Loucy (cell line): ENCODE results near the gene CASR.
A peak's percentile ranks its signal among the peaks of the same experiment; 100 is the strongest.

ENCODE experiments used
- H2AFZ ChIP-seq: fragments of 200-600 bp; sonication (generic); 2 replicates; pipeline ENCODE4 v1.6.0; 2016; ENCODE audit warnings: antibody characterized with exemption, mild to moderate bottlenecking, low read length, moderate library complexity
- H3F3A ChIP-seq: fragments of 200-600 bp; 2 replicates; pipeline ENCODE4 v1.6.0; 2016; ENCODE audit warnings: antibody characterized with exemption, low read depth, mild to moderate bottlenecking
- H3K27me3 ChIP-seq: fragments of 200-600 bp; sonication (generic); 2 replicates; pipeline ENCODE4 v1.6.1; 2014; ENCODE audit warnings: low read length, mild to moderate bottlenecking; ENCODE audit not compliant: insufficient read depth, poor library complexity, severe bottlenecking
- H3K36me3 ChIP-seq: fragments of 200-600 bp; sonication (generic); 2 replicates; pipeline ENCODE4 v1.6.1; 2016; ENCODE audit warnings: low read length; ENCODE audit not compliant: insufficient read depth
- H3K4me1 ChIP-seq: fragments of 200-600 bp; sonication (generic); 2 replicates; pipeline ENCODE4 v1.5.1; 2014; ENCODE audit warnings: low read length, mild to moderate bottlenecking; ENCODE audit not compliant: insufficient read depth, poor library complexity, severe bottlenecking
- H3K4me2 ChIP-seq: fragments of 200-600 bp; sonication (generic); 2 replicates; pipeline ENCODE4 v1.6.0; 2014; ENCODE audit warnings: antibody characterized with exemption, low read length, low read depth, mild to moderate bottlenecking; ENCODE audit not compliant: poor library complexity, severe bottlenecking
- H3K4me3 ChIP-seq: fragments of 200-600 bp; sonication (generic); 2 replicates; pipeline ENCODE4 v1.5.1; 2014; ENCODE audit warnings: low read length, mild to moderate bottlenecking, mixed read lengths; ENCODE audit not compliant: poor library complexity, severe bottlenecking
- H3K79me2 ChIP-seq: fragments of 200-600 bp; sonication (generic); 2 replicates; pipeline ENCODE4 v1.6.1; 2014; ENCODE audit warnings: low read length; ENCODE audit not compliant: insufficient read depth
- H3K9ac ChIP-seq: fragments of 200-600 bp; sonication (generic); 2 replicates; pipeline ENCODE4 v1.6.0; 2014; ENCODE audit warnings: mild to moderate bottlenecking, low read depth, low read length, moderate library complexity; ENCODE audit not compliant: poor library complexity, severe bottlenecking
- H3K9me2 ChIP-seq: fragments of 200-600 bp; sonication (generic); replicated peaks from 2 replicates; pipeline ENCODE4 v1.6.1; 2016; ENCODE audit warnings: low read depth, low read length, mixed read lengths
- H3K9me3 ChIP-seq: fragments of 200-600 bp; sonication (generic); 2 replicates; pipeline ENCODE4 v1.6.1; 2014; ENCODE audit warnings: mild to moderate bottlenecking, antibody characterized with exemption, low read length, low read depth; ENCODE audit not compliant: insufficient read depth
- H4K20me1 ChIP-seq: fragments of 200-600 bp; sonication (generic); 2 replicates; pipeline ENCODE4 v1.6.0; 2014; ENCODE audit warnings: antibody characterized with exemption, low read length, mild to moderate bottlenecking; ENCODE audit not compliant: insufficient read depth, poor library complexity, severe bottlenecking
- CTCF ChIP-seq: fragments of 200-600 bp; sonication (generic); conservative IDR thresholded peaks from 2 replicates; pipeline ENCODE4 v1.5.1; 2014; ENCODE audit warnings: mild to moderate bottlenecking, antibody characterized with exemption, low read length
- EZH2phosphoT487 ChIP-seq: fragments of 200-600 bp; IDR thresholded peaks from 2 replicates; pipeline ENCODE4 v1.6.1; 2018; ENCODE audit warnings: antibody characterized with exemption, mild to moderate bottlenecking, moderate library complexity, borderline replicate concordance

CASR gene

DNA sequence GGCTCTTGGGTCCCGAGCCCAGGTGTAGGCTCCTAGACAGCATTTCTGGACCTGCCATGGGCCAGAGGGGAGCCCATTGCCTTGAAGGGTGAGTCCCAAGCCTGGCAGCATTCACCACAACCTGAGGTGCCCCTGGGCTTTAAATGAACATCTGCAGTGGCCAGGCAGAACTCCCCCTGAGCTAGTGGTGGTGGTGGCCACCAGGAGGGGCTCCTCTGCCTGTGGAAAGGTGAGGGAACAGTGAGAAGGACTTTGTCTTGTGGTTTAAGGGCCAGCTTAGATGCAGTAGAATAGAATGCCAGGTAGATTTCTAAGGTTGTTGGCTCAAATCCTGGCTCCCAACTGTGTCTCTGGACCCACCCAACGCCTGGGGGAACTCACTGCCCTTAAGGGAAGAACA lies 55.6 kb downstream of the CASR start:
- H3K9me2 ChIP-seq = no peaks in the 10 kb centered on the region
- peak; percentile 38 for TF ChIP-seq CTCF
- TF ChIP-seq EZH2phosphoT487 = no peak
- H2AFZ ChIP-seq = no peak overlapping the region
- no peaks in the 10 kb centered on the region for H3K79me2 ChIP-seq
- peaks cover 13% of the 10 kb centered on the region for H3K27me3 ChIP-seq
- H3K9ac ChIP-seq = no peak overlapping the region
- H3K4me1 ChIP-seq = no peaks in the 10 kb centered on the region
- no peaks in the 10 kb centered on the region for H3F3A ChIP-seq
- no peak overlapping the region for H3K4me3 ChIP-seq
- no peak overlapping the region for H3K4me2 ChIP-seq
- no peaks in the 10 kb centered on the region for H4K20me1 ChIP-seq
- H3K36me3 ChIP-seq = no peaks in the 10 kb centered on the region
- no peaks in the 10 kb centered on the region for H3K9me3 ChIP-seq

DNA sequence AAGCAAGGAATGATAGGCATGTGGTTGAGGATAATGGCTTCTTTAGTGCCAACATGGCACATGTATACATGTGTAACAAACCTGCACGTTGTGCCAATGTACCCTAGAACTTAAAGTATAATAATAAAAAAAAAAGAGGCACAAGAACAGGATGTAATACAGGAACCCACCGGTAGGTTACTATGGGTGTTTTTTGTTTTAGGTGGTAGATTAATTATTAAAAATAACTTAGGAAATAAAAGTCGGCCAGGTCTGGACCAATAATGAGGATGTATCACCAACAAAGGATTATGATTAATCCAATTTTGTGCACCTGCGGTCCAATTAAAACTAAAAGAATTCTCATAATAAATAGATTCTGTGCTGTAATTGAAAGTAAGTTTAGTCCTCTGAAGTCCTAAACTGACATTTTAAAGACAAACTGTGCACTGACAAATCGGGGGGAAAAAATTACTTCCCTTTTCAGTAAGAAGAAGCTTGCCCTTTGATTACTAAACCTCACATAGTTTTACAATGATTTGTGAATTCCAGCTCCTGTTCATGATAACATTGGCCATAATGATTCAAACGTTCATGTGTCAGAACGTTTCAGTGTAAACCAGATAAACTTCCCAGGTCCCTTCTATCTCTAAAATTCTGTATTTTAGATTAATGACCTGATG lies 62.2 kb downstream of the CASR start:
- Histone ChIP-seq H3K9me3 (no peaks in the 10 kb centered on the region), H2AFZ (no peak overlapping the region), H3K36me3 (no peaks in the 10 kb centered on the region), H3K4me3 (no peak overlapping the region), H3K9me2 (no peaks in the 10 kb centered on the region), H3K4me1 (no peaks in the 10 kb centered on the region), H3F3A (no peaks in the 10 kb centered on the region), H4K20me1 (no peaks in the 10 kb centered on the region), H3K27me3 (peaks cover 25% of the 10 kb centered on the region), H3K79me2 (no peaks in the 10 kb centered on the region), H3K4me2 (no peak overlapping the region), H3K9ac (no peak overlapping the region)
- TF ChIP-seq EZH2phosphoT487 (no peak), CTCF (0 out of 2 replicates have a peak, but pooled peaks have one; percentile 26)

DNA sequence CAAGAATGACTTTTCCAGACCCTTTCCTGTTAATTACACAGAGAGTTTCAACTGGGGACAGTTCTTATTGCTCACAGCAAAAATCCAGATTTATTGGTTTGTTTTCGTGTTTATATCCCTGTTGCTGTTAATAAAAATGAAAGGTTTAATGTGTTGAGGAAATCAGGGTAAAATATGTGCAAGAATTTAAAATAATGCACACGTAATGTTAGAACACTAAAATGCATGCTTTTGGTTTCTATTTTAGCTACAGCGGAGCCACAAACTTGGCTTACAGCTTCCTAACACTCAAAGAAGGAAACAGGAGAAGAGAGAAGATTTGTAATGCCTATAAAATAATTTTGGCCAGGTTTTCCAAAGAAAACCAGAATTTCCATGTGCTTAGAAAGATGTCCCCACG lies 62.7 kb downstream of the CASR start:
- Histone ChIP-seq H3K27me3 (peaks cover 24% of the 10 kb centered on the region), H4K20me1 (no peaks in the 10 kb centered on the region), H3K9ac (no peak overlapping the region), H3K4me2 (no peak overlapping the region), H3K36me3 (no peaks in the 10 kb centered on the region), H3K4me3 (no peak overlapping the region), H3K9me2 (no peaks in the 10 kb centered on the region), H3K79me2 (no peaks in the 10 kb centered on the region), H3K9me3 (no peaks in the 10 kb centered on the region), H3K4me1 (no peaks in the 10 kb centered on the region), H3F3A (no peaks in the 10 kb centered on the region), H2AFZ (no peak overlapping the region)
- TF ChIP-seq CTCF = no peak
- no peak for TF ChIP-seq EZH2phosphoT487
